SU-DHL-6 (cell line): ENCODE data around the gene ZNF629.

Source experiments
- CTCF ChIP-seq: fragments of 200-600 bp; sonication (generic); IDR thresholded peaks from one replicate; pipeline ENCODE4 v1.5.1; 2017; ENCODE audit warnings: antibody characterized with exemption, mild to moderate bottlenecking, low read length, moderate library complexity; ENCODE audit not compliant: insufficient read depth, poor library complexity, severe bottlenecking
- EZH2phosphoT487 ChIP-seq: fragments of 200-600 bp; sonication (generic), shearing (Covaris generic); conservative IDR thresholded peaks from 2 replicates; pipeline ENCODE4 v1.6.1; 2018; ENCODE audit warnings: mild to moderate bottlenecking, antibody characterized with exemption, low read length, moderate library complexity, mixed read lengths

DNA sequence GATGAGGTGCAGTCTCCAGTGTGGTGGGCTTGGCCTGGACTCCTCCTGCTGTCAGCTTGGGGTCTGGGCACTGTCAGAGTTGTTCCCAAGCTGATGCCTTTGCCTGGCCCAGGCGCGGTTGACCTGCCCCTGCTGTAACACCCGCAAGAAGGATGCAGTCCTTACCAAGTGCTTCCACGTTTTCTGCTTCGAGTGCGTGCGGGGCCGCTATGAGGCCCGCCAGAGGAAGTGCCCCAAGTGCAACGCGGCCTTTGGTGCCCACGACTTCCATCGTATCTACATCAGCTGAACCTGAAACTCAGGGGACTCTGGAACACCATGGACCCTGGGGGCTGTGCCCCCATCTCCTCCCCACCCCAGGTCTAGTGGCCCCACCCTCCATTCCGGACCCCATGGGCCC, 13.2 kb downstream of the ZNF629 start:
- no peak for TF ChIP-seq EZH2phosphoT487
- TF ChIP-seq CTCF, result no peak
